K562 (cell line): ENCODE measurements around the gene SMAD7. TPM values are rescaled to one million over a fixed set of nuclear protein-coding genes. Genes with fewer than 3 reads are reported as not detected.

Experiments
- ARID2 ChIP-seq: fragments of 450-650 bp; IDR thresholded peaks from 2 replicates; pipeline ENCODE4 v1.6.1; 2017; ENCODE audit warnings: antibody characterized with exemption, mild to moderate bottlenecking
- CREB1 ChIP-seq, 2 experiments: sonication (generic) in 1 of 2; formaldehyde crosslinking in 1 of 2; IDR thresholded peaks; 2 replicates each; pipeline versions ENCODE4 v1.6.1 to v1.8.0; 2012 to 2022; ENCODE audit warnings: inconsistent platforms in 1 of 2, mild to moderate bottlenecking in 1 of 2, missing genetic modification reagents in 1 of 2, moderate library complexity in 1 of 2
- DACH1 ChIP-seq: fragments of 450-650 bp; IDR thresholded peaks from 2 replicates; pipeline ENCODE4 v1.6.1; 2018; ENCODE audit not compliant: partially characterized antibody
- GATAD2B ChIP-seq: fragments of 450-650 bp; IDR thresholded peaks from 2 replicates; pipeline ENCODE4 v1.6.1; 2017; ENCODE audit warnings: mild to moderate bottlenecking, borderline replicate concordance
- L3MBTL2 ChIP-seq: fragments of 450-650 bp; IDR thresholded peaks from 2 replicates; pipeline ENCODE4 v1.6.1; 2016; ENCODE audit warnings: mild to moderate bottlenecking, moderate library complexity
- MYC ChIP-seq, 2 experiments: fragments of 250-450 bp in 1 of 2; sonication (Bioruptor Pico) in 1 of 2; IDR thresholded peaks; 2 replicates each; pipeline versions ENCODE4 v1.5.1 to v1.6.1; 2012 to 2021; ENCODE audit warnings: low read depth in 2 of 2, borderline replicate concordance in 1 of 2, improper control_type of control experiment in 1 of 2, low read length in 1 of 2, mild to moderate bottlenecking in 1 of 2, moderate library complexity in 1 of 2
- NR2C2 ChIP-seq, 2 experiments: fragments of 200-800 bp in 1 of 2; sonication (Bioruptor generic) in 1 of 2; sonication (generic) in 1 of 2; formaldehyde crosslinking in 1 of 2; IDR thresholded peaks; 2 replicates each; pipeline versions ENCODE4 v1.6.1 to v1.8.0; 2016 to 2022; ENCODE audit warnings: mild to moderate bottlenecking in 1 of 2, missing compliant biosample characterization in 1 of 2, missing genetic modification characterization in 1 of 2, missing genetic modification reagents in 1 of 2
- RB1 ChIP-seq: fragments of 450-650 bp; IDR thresholded peaks from 2 replicates; pipeline ENCODE4 v1.6.1; 2017; ENCODE audit warnings: low read depth, mild to moderate bottlenecking
- ZBTB40 ChIP-seq, 2 experiments: fragments of 450-650 bp in 1 of 2; sonication (generic) in 1 of 2; formaldehyde crosslinking in 1 of 2; IDR thresholded peaks; 2 replicates each; pipeline versions ENCODE4 v1.7.1 to v1.9.0; 2016 to 2022; ENCODE audit warnings: inconsistent platforms in 1 of 2, mild to moderate bottlenecking in 1 of 2, missing genetic modification reagents in 1 of 2
- ZNF165 ChIP-seq: fragments of 250-450 bp; sonication (Bioruptor Pico); IDR thresholded peaks from 2 replicates; pipeline ENCODE4 v1.4.0; 2020; ENCODE audit warnings: borderline replicate concordance
- ZNF197 ChIP-seq: fragments of 200-800 bp; sonication (Bioruptor generic); IDR thresholded peaks from 2 replicates; pipeline ENCODE4 v1.6.1; 2016; ENCODE audit warnings: low read depth, missing genetic modification characterization, missing compliant biosample characterization
- ZNF766 ChIP-seq: fragments of 200-800 bp; sonication (Bioruptor generic); conservative IDR thresholded peaks from 2 replicates; pipeline ENCODE4 v1.6.1; 2016; ENCODE audit warnings: missing genetic modification characterization, missing compliant biosample characterization
- polyA plus RNA-seq, 8 experiments: library from polyadenylated mRNA; depleted of rRNA in 4 of 8; stranded (reverse) in 5 of 8; unstranded in 3 of 8; fragments of >200 nt; fragmentation: Nextera tagmentation in 2 of 8; fragmentation: Illumina TruSeq in 1 of 8; extraction: Ambion mirVana in 2 of 8; extraction: Trizol in 1 of 8; gene quantifications; 2 replicates each; pipeline versions ENCODE4 v1.2.1 to v1.2.3, GENCODE V29; 2011 to 2014; ENCODE audit warnings: inconsistent platforms in 1 of 8, missing spikeins in 1 of 8
- total RNA-seq, 7 experiments: library from RNA; depleted of rRNA in 6 of 7; stranded (reverse); fragments of >200 nt in 6 of 7; fragmentation: Illumina TruSeq in 2 of 7; extraction: Trizol in 2 of 7; gene quantifications; 2 replicates each; pipeline versions ENCODE4 v1.2.1 to v1.2.3, GENCODE V29; 2011 to 2021; ENCODE audit warnings: low replicate concordance in 1 of 7
- TF ChIP-seq, protein P1 (sequence below): fragments of 250-450 bp; sonication (Bioruptor Pico); IDR thresholded peaks from 2 replicates; pipeline ENCODE4 v1.9.0; 2021; ENCODE audit warnings: mild to moderate bottlenecking, inconsistent platforms

The SMAD7 gene
- total and polyA plus RNA-seq, 9 of the 15 experiments (the other 6 are each of a cell fraction or from before 2014, with no cell fraction given), result 0.13 to 3.0 (median 1.6) TPM

DNA sequence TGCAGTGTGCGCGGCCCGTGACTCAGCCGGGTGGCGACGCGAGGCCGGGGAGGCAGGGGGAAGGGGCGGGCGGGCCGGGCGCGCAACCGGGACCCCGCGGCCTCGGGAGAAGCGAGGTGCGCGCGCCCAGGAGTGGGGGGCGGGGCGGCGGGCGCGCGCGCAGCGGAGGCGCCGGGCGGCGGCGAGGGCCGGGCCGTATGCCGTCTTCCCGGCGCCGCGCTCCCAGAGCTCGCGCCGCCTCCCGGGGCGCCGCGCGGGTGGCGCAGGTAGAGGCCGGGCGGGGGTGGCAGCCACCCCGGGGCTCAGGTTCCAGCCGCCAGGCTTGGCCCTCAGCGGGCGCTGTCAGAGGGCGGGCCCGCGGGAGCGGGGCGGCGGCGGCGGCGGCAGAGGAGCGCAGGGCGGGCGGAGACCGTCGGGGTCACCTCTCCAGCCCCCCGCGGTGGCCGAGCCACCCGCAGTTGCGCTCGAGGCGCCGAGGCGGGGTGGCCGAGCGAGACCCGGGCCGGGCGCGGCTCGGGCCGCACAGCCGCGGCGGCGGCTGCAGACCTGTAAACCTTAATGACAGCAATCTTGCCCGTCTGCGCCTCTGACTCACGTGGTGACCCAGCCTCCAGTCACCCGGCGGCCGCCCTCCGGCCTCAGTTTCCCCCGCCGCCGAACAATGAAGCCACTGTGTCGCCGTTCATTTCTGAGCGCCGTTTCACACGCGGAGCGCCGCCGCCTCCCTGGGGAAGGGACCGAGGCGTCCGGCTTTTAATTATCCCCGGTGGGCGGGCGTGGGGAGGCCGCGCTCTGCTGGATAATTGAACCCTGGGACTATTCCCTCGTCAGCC is 25.3 kb upstream of the SMAD7 start (continued):
- TF ChIP-seq, protein P1, sequence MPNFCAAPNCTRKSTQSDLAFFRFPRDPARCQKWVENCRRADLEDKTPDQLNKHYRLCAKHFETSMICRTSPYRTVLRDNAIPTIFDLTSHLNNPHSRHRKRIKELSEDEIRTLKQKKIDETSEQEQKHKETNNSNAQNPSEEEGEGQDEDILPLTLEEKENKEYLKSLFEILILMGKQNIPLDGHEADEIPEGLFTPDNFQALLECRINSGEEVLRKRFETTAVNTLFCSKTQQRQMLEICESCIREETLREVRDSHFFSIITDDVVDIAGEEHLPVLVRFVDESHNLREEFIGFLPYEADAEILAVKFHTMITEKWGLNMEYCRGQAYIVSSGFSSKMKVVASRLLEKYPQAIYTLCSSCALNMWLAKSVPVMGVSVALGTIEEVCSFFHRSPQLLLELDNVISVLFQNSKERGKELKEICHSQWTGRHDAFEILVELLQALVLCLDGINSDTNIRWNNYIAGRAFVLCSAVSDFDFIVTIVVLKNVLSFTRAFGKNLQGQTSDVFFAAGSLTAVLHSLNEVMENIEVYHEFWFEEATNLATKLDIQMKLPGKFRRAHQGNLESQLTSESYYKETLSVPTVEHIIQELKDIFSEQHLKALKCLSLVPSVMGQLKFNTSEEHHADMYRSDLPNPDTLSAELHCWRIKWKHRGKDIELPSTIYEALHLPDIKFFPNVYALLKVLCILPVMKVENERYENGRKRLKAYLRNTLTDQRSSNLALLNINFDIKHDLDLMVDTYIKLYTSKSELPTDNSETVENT (CRISPR knock-in tag), result 0 out of 2 replicates have a peak, but pooled peaks have one; percentile 55
- TF ChIP-seq NR2C2 (CRISPR knock-in tag; IDR thresholded peaks at IDR 0.05) (no peak), NR2C2 (tag; IDR thresholded peaks at IDR 0.05) (0 out of 2 replicates have a peak, but pooled peaks have one; percentile 30), ARID2 (no peak), ZNF197 (0 out of 2 replicates have a peak, but pooled peaks have one; percentile 31), MYC (IDR thresholded peaks at IDR 0.05; ENCODE audit: low read depth, low read length) (peak; percentile 37), MYC (CRISPR knock-in tag; IDR thresholded peaks at IDR 0.05; ENCODE audit: borderline replicate concordance, low read depth) (no peak), ZNF766 (CRISPR knock-in tag) (peak; percentile 70), L3MBTL2 (peak; percentile 58), ZNF165 (CRISPR knock-in tag) (no peak), RB1 (peak; percentile 9; the same call in 1 of the 2 replicates), GATAD2B (peak; percentile 54; the same call in 1 of the 2 replicates), CREB1 (IDR thresholded peaks at IDR 0.05) (peak; percentile 74; the same call in 1 of the 2 replicates), CREB1 (CRISPR knock-in tag; IDR thresholded peaks at IDR 0.05) (peak; percentile 68; the same call in 1 of the 2 replicates), DACH1 (no peak), ZBTB40 (IDR thresholded peaks at IDR 0.05) (0 out of 2 replicates have a peak, but pooled peaks have one; percentile 13), ZBTB40 (CRISPR knock-in tag; IDR thresholded peaks at IDR 0.05) (no peak)
